Neural progenitor cell (in vitro differentiated cells): ENCODE measurements around the gene KCNIP1. TPM values are rescaled to one million over a fixed set of nuclear protein-coding genes. Genes with fewer than 3 reads are reported as not detected.

Experiments used
- DNase-seq: peaks from one replicate; pipeline ENCODE4 v3.0.0-alpha.2; 2016; ENCODE audit warnings: low spot score
- H2AFZ ChIP-seq: fragments of 200-600 bp; sonication (generic); replicated peaks from 2 replicates; pipeline ENCODE4 v1.6.1; 2016; ENCODE audit warnings: antibody characterized with exemption
- H3F3A ChIP-seq: fragments of 200-600 bp; sonication (generic); 2 replicates; pipeline ENCODE4 v1.6.1; 2016; ENCODE audit warnings: antibody characterized with exemption, low read depth
- H3K27ac ChIP-seq: fragments of 200-600 bp; sonication (generic); 2 replicates; pipeline ENCODE4 v1.5.1; 2016; ENCODE audit warnings: mild to moderate bottlenecking
- H3K27me3 ChIP-seq: fragments of 200-600 bp; sonication (generic); 2 replicates; pipeline ENCODE4 v1.6.1; 2016; ENCODE audit warnings: mild to moderate bottlenecking, moderate library complexity
- H3K36me3 ChIP-seq: fragments of 200-600 bp; sonication (generic); 2 replicates; pipeline ENCODE4 v1.5.1; 2016
- H3K4me1 ChIP-seq: fragments of 200-600 bp; sonication (generic); 2 replicates; pipeline ENCODE4 v1.6.1; 2016; ENCODE audit warnings: mixed run types
- H3K4me2 ChIP-seq: fragments of 200-600 bp; sonication (generic); 2 replicates; pipeline ENCODE4 v1.6.1; 2016
- H3K4me3 ChIP-seq: fragments of 200-600 bp; sonication (generic); 2 replicates; pipeline ENCODE4 v1.5.1; 2016
- H3K79me2 ChIP-seq: fragments of 200-600 bp; sonication (generic); 2 replicates; pipeline ENCODE4 v1.6.1; 2016; ENCODE audit warnings: low read depth
- H3K9ac ChIP-seq: fragments of 200-600 bp; sonication (generic); 2 replicates; pipeline ENCODE4 v1.6.1; 2016
- H3K9me3 ChIP-seq: fragments of 200-600 bp; sonication (generic); 2 replicates; pipeline ENCODE4 v1.5.1; 2016; ENCODE audit warnings: low read depth
- H4K20me1 ChIP-seq: fragments of 200-600 bp; sonication (generic); 2 replicates; pipeline ENCODE4 v1.6.1; 2016; ENCODE audit warnings: low read depth
- H3K27ac Mint-ChIP-seq: 3 replicates; pipeline ENCODE4 v1.8.0; 2021; ENCODE audit warnings: mixed read lengths
- H3K27me3 Mint-ChIP-seq: 2 replicates; pipeline ENCODE4 v1.8.0; 2022; ENCODE audit warnings: low read depth, mild to moderate bottlenecking, inconsistent platforms, moderate library complexity, mixed read lengths; ENCODE audit not compliant: insufficient read depth
- H3K36me3 Mint-ChIP-seq: 3 replicates; pipeline ENCODE4 v1.8.0; 2021; ENCODE audit warnings: mixed read lengths
- H3K4me1 Mint-ChIP-seq: 3 replicates; pipeline ENCODE4 v1.8.0; 2021; ENCODE audit warnings: mixed read lengths
- H3K4me3 Mint-ChIP-seq: 3 replicates; pipeline ENCODE4 v1.8.0; 2021; ENCODE audit warnings: mild to moderate bottlenecking, moderate library complexity, mixed read lengths
- H3K9me3 Mint-ChIP-seq: 3 replicates; pipeline ENCODE4 v1.8.0; 2020; ENCODE audit warnings: mixed read lengths
- EZH2 ChIP-seq: fragments of 200-600 bp; sonication (generic); IDR thresholded peaks from 2 replicates; pipeline ENCODE4 v1.6.1; 2017; ENCODE audit warnings: antibody characterized with exemption, mild to moderate bottlenecking, moderate library complexity
- EZH2phosphoT487 ChIP-seq: fragments of 200-600 bp; sonication (generic); IDR thresholded peaks from 2 replicates; pipeline ENCODE4 v1.6.1; 2017; ENCODE audit warnings: antibody characterized with exemption
- total RNA-seq: library from RNA; depleted of rRNA; stranded (reverse); fragments of >200 nt; gene quantifications from 2 replicates; pipeline ENCODE4 v1.2.3, GENCODE V29; 2015; ENCODE audit warnings: low replicate concordance
- TF ChIP-seq, protein P1 (sequence below): fragments of 200-600 bp; sonication (generic); IDR thresholded peaks from 2 replicates; pipeline ENCODE4 v1.5.1; 2017; ENCODE audit warnings: antibody characterized with exemption, mild to moderate bottlenecking

Gene KCNIP1
- total RNA-seq, 1 donor from 2014 or later = 2.8 TPM

DNA sequence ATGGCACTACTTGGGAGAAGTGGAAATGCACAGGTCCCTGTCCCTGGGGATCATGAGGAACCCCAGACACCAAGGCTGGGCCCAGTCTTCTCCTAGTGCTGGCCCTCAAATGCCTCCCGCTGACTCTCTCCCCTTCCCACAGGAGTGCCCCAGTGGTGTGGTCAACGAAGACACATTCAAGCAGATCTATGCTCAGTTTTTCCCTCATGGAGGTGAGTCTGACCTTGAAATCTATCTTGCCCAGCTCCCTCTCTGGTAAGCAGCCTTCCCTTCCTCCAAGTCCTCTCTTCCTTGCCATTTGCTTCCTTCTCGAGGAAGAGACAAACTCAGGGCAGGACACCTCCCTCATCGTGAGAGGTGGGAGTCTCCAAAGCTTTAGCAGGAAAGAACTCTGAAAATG, 216.4 kb downstream of the KCNIP1 start:
- no peaks in the 10 kb centered on the region for H3F3A ChIP-seq
- Mint-ChIP-seq H3K36me3 (no peaks in the 10 kb centered on the region), H3K4me3 (no peak overlapping the region), H3K9me3 (no peaks in the 10 kb centered on the region), H3K27ac (no peak overlapping the region), H3K27me3 (peaks cover 3% of the 10 kb centered on the region), H3K4me1 (peaks cover 4% of the 10 kb centered on the region)
- H3K27me3 ChIP-seq = no peaks in the 10 kb centered on the region
- H3K4me1 ChIP-seq = no peaks in the 10 kb centered on the region
- H2AFZ ChIP-seq = no peak overlapping the region
- H3K36me3 ChIP-seq = no peaks in the 10 kb centered on the region
- H3K9ac ChIP-seq = no peak overlapping the region
- no peak overlapping the region for H3K4me2 ChIP-seq
- no peak overlapping the region for H3K27ac ChIP-seq
- no peak for DNase-seq
- no peaks in the 10 kb centered on the region for H3K9me3 ChIP-seq
- H3K79me2 ChIP-seq = no peaks in the 10 kb centered on the region
- TF ChIP-seq EZH2phosphoT487 (no peak), EZH2 (no peak)
- TF ChIP-seq, protein P1, sequence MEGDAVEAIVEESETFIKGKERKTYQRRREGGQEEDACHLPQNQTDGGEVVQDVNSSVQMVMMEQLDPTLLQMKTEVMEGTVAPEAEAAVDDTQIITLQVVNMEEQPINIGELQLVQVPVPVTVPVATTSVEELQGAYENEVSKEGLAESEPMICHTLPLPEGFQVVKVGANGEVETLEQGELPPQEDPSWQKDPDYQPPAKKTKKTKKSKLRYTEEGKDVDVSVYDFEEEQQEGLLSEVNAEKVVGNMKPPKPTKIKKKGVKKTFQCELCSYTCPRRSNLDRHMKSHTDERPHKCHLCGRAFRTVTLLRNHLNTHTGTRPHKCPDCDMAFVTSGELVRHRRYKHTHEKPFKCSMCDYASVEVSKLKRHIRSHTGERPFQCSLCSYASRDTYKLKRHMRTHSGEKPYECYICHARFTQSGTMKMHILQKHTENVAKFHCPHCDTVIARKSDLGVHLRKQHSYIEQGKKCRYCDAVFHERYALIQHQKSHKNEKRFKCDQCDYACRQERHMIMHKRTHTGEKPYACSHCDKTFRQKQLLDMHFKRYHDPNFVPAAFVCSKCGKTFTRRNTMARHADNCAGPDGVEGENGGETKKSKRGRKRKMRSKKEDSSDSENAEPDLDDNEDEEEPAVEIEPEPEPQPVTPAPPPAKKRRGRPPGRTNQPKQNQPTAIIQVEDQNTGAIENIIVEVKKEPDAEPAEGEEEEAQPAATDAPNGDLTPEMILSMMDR = no peak
- no peaks in the 10 kb centered on the region for H4K20me1 ChIP-seq
- H3K4me3 ChIP-seq = no peak overlapping the region

DNA sequence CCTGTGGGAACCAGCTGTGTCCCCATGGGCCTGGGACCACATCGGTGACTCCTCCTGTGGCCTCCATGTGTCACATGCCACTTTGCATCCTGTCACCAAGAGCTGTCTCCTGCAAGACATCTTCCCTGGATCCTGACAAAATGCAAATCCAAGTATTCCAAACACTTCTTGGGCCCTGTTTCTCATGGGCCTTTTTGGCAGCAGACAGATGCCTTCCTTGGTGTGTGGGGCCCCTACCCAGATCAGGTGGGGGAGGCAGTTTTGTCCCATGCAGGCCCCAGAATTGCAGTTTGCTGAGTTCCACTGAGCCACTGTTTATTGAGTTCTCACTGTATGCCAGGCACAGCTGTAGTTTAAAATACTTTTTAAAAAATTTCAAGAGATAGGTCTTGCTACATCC, 217.2 kb downstream of the KCNIP1 start:
- H3K36me3 Mint-ChIP-seq = no peaks in the 10 kb centered on the region
- H3K27ac Mint-ChIP-seq = no peak overlapping the region
- H3F3A ChIP-seq = no peaks in the 10 kb centered on the region
- H3K9me3 Mint-ChIP-seq = no peaks in the 10 kb centered on the region
- H3K4me1 Mint-ChIP-seq = peaks cover under 1% of the 10 kb centered on the region
- no peaks in the 10 kb centered on the region for H3K79me2 ChIP-seq
- no peak for TF ChIP-seq EZH2phosphoT487
- TF ChIP-seq EZH2 = no peak
- TF ChIP-seq, protein P1 = no peak
- no peaks in the 10 kb centered on the region for H4K20me1 ChIP-seq
- no peaks in the 10 kb centered on the region for H3K27me3 ChIP-seq
- H3K4me1 ChIP-seq = no peaks in the 10 kb centered on the region
- no peaks in the 10 kb centered on the region for H3K36me3 ChIP-seq
- H3K27ac ChIP-seq = no peak overlapping the region
- no peaks in the 10 kb centered on the region for H3K9me3 ChIP-seq
- no peak overlapping the region for H2AFZ ChIP-seq
- H3K27me3 Mint-ChIP-seq = peaks cover 3% of the 10 kb centered on the region
- H3K4me3 Mint-ChIP-seq = no peak overlapping the region
- no peak overlapping the region for H3K4me2 ChIP-seq
- H3K9ac ChIP-seq = no peak overlapping the region
- H3K4me3 ChIP-seq = no peak overlapping the region
- DNase-seq = no peak

DNA sequence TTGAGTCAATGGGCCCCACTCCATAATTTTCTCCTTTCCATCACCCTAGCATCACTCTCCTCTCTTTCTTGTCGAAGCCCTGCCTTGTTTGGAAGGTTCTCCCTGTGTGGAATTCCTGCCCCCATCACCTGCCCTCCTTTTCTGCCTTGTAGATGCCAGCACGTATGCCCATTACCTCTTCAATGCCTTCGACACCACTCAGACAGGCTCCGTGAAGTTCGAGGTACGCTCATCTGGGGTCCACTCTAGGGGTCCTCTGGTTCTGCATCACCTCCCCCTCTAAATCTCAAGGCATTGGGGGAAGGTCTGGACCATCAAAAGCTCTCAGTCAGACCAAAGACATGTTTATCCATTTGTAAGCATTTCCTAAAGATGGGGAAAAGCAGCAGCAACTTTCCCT, 217.9 kb downstream of the KCNIP1 start:
- no peaks in the 10 kb centered on the region for H4K20me1 ChIP-seq
- no peak for TF ChIP-seq EZH2phosphoT487
- TF ChIP-seq, protein P1 = no peak
- no peak for TF ChIP-seq EZH2
- DNase-seq = no peak
- H3K36me3 Mint-ChIP-seq = no peaks in the 10 kb centered on the region
- H3K27me3 ChIP-seq = no peaks in the 10 kb centered on the region
- H3K36me3 ChIP-seq = no peaks in the 10 kb centered on the region
- peaks cover 3% of the 10 kb centered on the region for H3K27me3 Mint-ChIP-seq
- no peak overlapping the region for H3K27ac ChIP-seq
- H3K9ac ChIP-seq = no peak overlapping the region
- H3K4me3 ChIP-seq = no peak overlapping the region
- H3K4me1 ChIP-seq = no peaks in the 10 kb centered on the region
- H3K9me3 ChIP-seq = no peaks in the 10 kb centered on the region
- H2AFZ ChIP-seq = no peak overlapping the region
- H3K4me3 Mint-ChIP-seq = no peak overlapping the region
- H3F3A ChIP-seq = no peaks in the 10 kb centered on the region
- no peaks in the 10 kb centered on the region for H3K9me3 Mint-ChIP-seq
- no peaks in the 10 kb centered on the region for H3K79me2 ChIP-seq
- no peaks in the 10 kb centered on the region for H3K4me1 Mint-ChIP-seq
- no peak overlapping the region for H3K4me2 ChIP-seq
- no peak overlapping the region for H3K27ac Mint-ChIP-seq

DNA sequence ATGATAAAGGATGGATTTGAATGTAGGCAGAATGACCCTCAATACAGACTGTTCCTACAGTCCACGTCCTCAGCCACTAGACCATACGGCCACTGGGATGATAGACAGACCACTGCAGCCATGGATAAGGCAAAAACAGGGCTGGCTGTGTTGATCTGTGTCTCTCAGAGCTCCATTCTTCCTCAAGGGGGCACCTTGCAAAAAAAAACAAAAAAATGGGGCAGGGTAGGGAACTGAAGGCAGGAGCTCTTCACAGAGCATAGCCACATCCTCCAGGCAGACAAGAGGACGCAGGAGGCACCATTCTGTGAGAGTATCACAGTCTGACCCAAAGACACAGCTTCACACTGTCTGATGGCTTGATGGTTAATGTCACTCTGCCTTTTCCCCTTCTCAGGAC, 218.5 kb downstream of the KCNIP1 start:
- Histone ChIP-seq H3K27me3 (no peaks in the 10 kb centered on the region), H3F3A (no peaks in the 10 kb centered on the region), H3K79me2 (no peaks in the 10 kb centered on the region), H3K9me3 (no peaks in the 10 kb centered on the region), H3K36me3 (no peaks in the 10 kb centered on the region), H3K9ac (no peak overlapping the region), H3K4me3 (no peak overlapping the region), H4K20me1 (no peaks in the 10 kb centered on the region), H3K4me1 (no peaks in the 10 kb centered on the region), H3K4me2 (no peak overlapping the region), H2AFZ (no peak overlapping the region), H3K27ac (no peak overlapping the region)
- TF ChIP-seq EZH2 (no peak), EZH2phosphoT487 (no peak)
- TF ChIP-seq, protein P1 = peak; percentile 7
- H3K9me3 Mint-ChIP-seq = no peaks in the 10 kb centered on the region
- H3K27me3 Mint-ChIP-seq = peaks cover 3% of the 10 kb centered on the region
- no peaks in the 10 kb centered on the region for H3K36me3 Mint-ChIP-seq
- no peaks in the 10 kb centered on the region for H3K4me1 Mint-ChIP-seq
- no peak overlapping the region for H3K27ac Mint-ChIP-seq
- no peak for DNase-seq
- H3K4me3 Mint-ChIP-seq = no peak overlapping the region
